ENCODE results near the gene RAD52. TPM values are rescaled to one million over a fixed set of nuclear protein-coding genes. Genes with fewer than 3 reads are reported as not detected.
A peak's percentile ranks its signal among the peaks of the same experiment; 100 is the strongest.

The RAD52 gene
- 11.8 and 13.4 TPM in 2 replicates for total RNA-seq
- 6.3 and 6.6 TPM in 2 replicates for polyA plus RNA-seq

DNA sequence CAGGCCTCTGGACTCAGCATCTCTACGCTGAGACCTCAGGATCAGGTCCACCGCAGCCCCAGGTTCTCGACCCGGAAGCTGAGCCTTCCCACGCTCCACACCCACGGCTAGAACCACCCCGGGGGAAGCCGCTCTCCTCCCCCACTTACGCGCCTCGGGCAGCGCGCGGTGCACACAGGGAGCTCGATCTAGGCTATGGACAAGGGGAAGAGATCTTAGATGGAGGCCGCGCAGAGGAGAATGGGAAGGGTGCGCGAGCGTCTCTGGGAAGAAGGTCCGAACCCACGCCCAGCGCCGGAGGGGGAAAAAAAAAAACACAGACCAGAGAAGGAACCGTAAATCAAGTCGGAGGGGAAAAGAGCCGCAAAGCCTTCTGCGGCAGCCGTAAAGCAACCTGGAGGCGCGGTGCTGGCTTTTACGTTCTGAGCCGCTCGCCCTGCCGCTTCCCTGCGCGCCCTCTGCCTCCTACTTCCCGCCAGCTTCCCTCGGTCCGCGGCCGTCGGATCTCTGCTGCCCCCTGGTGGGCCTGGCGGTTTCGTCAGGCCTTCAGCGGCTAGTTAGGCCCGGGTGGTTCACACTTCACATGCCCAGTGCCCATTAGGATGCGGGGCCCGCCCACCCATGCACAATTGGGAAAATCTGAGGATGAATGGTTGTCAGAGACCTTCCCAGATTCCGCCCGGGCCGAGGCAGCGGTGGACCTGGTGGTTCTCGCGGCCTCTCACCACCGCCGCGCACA is at the start of gene RAD52:
Gene RAD52 (minus strand): TSS at position 242 of the 739 bp plus-strand sequence. CDS start 16,636 bp downstream, outside the sequence.
- peak; percentile 99 for DNase-seq (ENCODE audit: low spot score)
- Histone ChIP-seq H4K20me1 (ENCODE audit: insufficient read depth, poor library complexity, severe bottlenecking) (no peaks in the 10 kb centered on the region), H3K9me2 (replicated peaks; ENCODE audit: insufficient read depth) (no peaks in the 10 kb centered on the region), H3K9me3 (ENCODE audit: low read depth) (no peaks in the 10 kb centered on the region), H3K4me2 (peak within 1 kb of the TSS; percentile 91), H3K79me2 (peaks cover 41% of the 10 kb centered on the region), H3K4me1 (ENCODE audit: insufficient read depth) (peaks cover 15% of the 10 kb centered on the region), H3K27ac (peak within 1 kb of the TSS; percentile 92), H3K27me3 (no peaks in the 10 kb centered on the region), H3K4me3 (peak within 1 kb of the TSS; percentile 61), H3K36me3 (replicated peaks; ENCODE audit: insufficient read depth, low read depth) (no peaks in the 10 kb centered on the region), H2AFZ (peak within 1 kb of the TSS; percentile 60)
- 2% methylated on average over 54 of the region's 58 CpGs for WGBS (ENCODE audit: low lambda C conversion rate, missing lambda C conversion rate)
- TF ChIP-seq, protein P1, sequence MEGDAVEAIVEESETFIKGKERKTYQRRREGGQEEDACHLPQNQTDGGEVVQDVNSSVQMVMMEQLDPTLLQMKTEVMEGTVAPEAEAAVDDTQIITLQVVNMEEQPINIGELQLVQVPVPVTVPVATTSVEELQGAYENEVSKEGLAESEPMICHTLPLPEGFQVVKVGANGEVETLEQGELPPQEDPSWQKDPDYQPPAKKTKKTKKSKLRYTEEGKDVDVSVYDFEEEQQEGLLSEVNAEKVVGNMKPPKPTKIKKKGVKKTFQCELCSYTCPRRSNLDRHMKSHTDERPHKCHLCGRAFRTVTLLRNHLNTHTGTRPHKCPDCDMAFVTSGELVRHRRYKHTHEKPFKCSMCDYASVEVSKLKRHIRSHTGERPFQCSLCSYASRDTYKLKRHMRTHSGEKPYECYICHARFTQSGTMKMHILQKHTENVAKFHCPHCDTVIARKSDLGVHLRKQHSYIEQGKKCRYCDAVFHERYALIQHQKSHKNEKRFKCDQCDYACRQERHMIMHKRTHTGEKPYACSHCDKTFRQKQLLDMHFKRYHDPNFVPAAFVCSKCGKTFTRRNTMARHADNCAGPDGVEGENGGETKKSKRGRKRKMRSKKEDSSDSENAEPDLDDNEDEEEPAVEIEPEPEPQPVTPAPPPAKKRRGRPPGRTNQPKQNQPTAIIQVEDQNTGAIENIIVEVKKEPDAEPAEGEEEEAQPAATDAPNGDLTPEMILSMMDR (IDR thresholded peaks at IDR 0.05; ENCODE audit: poor library complexity) = peak; percentile 99
- TF ChIP-seq EZH2phosphoT487 (IDR thresholded peaks at IDR 0.05; ENCODE audit: low read depth, severe bottlenecking, unreplicated experiment) = no peak
- TF ChIP-seq EZH2 (IDR thresholded peaks at IDR 0.05; ENCODE audit: borderline replicate concordance) = no peak

DNA sequence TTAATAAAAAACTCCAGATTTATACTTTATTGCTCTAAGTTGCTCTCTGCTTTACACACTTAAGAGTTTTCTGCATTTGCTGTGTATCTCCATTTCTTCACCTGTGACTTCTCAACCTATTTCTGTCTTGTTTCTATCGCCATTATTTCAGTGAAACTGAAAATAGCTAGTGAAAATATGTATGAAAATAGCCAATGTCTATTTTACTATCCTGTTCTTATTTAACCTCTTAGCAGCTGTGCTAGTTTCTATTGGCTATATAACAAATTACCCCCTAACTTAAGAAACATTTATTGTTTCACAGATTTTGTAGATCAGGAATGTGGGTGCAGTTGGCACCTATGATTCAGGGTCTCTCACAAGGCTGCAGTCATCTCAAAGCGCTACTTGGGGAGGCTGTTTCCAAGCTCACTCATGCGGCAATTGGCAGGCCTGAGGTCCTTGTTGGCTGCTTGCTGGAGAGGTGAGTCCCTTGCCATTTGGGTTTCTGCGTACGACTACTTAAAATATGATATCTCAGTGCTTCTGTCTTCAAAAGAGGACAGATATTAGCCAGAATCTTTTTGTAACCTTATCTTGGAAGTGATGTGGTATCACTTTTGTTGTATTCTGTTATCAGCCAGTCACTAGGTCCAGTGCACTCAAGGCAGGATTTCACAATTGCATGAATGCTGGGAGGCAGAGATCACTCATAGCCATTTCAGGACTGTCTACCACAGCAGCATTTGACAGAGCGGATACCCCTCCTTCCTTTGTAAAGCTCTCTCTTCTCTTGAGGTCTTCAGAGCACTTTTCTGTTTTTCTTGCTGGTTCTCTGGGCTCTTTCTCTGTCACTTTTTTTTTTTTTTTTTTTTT is 48.8 kb upstream of the RAD52 start:
- no peaks in the 10 kb centered on the region for H3K9me3 ChIP-seq (ENCODE audit: low read depth)
- peaks cover 19% of the 10 kb centered on the region for H4K20me1 ChIP-seq (ENCODE audit: insufficient read depth, poor library complexity, severe bottlenecking)
- H3K4me2 ChIP-seq = peak overlapping the region; percentile 6
- DNase-seq (ENCODE audit: low spot score) = peak; percentile 49
- H2AFZ ChIP-seq = no peak overlapping the region
- no peaks in the 10 kb centered on the region for H3K27me3 ChIP-seq
- TF ChIP-seq, protein P1 (IDR thresholded peaks at IDR 0.05; ENCODE audit: poor library complexity) = no peak
- TF ChIP-seq EZH2phosphoT487 (IDR thresholded peaks at IDR 0.05; ENCODE audit: low read depth, severe bottlenecking, unreplicated experiment) = no peak
- TF ChIP-seq EZH2 (IDR thresholded peaks at IDR 0.05; ENCODE audit: borderline replicate concordance) = no peak
- peaks cover 88% of the 10 kb centered on the region for H3K79me2 ChIP-seq
- no peaks in the 10 kb centered on the region for H3K36me3 ChIP-seq (replicated peaks; ENCODE audit: insufficient read depth, low read depth)
- H3K9me2 ChIP-seq (replicated peaks; ENCODE audit: insufficient read depth) = no peaks in the 10 kb centered on the region
- WGBS (ENCODE audit: low lambda C conversion rate, missing lambda C conversion rate) = 79% methylated on average over 6 of the region's 6 CpGs
- no peak overlapping the region for H3K4me3 ChIP-seq
- no peak overlapping the region for H3K27ac ChIP-seq
- no peaks in the 10 kb centered on the region for H3K4me1 ChIP-seq (ENCODE audit: insufficient read depth)

DNA sequence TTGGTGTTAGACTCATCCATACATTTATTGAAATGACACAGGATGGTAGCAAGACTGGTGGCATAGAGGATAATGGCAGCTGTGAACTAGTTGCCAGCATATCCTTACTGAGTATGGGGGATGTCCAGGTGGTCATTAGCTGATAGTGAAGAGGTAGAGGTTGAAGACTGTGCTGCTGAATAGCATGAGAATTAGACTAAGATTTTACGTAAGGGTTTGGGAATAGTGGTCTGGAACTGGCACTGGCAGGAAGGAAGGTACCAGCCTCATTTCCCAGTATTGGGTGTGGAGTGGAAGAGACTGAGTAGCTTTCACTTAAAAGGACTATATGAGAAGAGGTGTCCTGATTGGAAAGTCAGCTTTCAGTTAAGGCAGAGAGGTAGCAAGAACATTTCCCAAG is 48.0 kb upstream of the RAD52 start:
- H3K79me2 ChIP-seq = peaks cover 89% of the 10 kb centered on the region
- no peaks in the 10 kb centered on the region for H3K9me2 ChIP-seq (replicated peaks; ENCODE audit: insufficient read depth)
- WGBS (ENCODE audit: low lambda C conversion rate, missing lambda C conversion rate) = 100% methylated on average over 1 of the region's 1 CpG
- TF ChIP-seq, protein P1 (IDR thresholded peaks at IDR 0.05; ENCODE audit: poor library complexity) = no peak
- TF ChIP-seq EZH2 (IDR thresholded peaks at IDR 0.05; ENCODE audit: borderline replicate concordance) = no peak
- no peaks in the 10 kb centered on the region for H3K27me3 ChIP-seq
- H3K36me3 ChIP-seq (replicated peaks; ENCODE audit: insufficient read depth, low read depth) = no peaks in the 10 kb centered on the region
- H3K4me2 ChIP-seq = no peak overlapping the region
- peaks cover 4% of the 10 kb centered on the region for H3K4me1 ChIP-seq (ENCODE audit: insufficient read depth)
- no peak overlapping the region for H3K27ac ChIP-seq
- peaks cover 19% of the 10 kb centered on the region for H4K20me1 ChIP-seq (ENCODE audit: insufficient read depth, poor library complexity, severe bottlenecking)
- H2AFZ ChIP-seq = no peak overlapping the region
- no peak overlapping the region for H3K4me3 ChIP-seq
- no peaks in the 10 kb centered on the region for H3K9me3 ChIP-seq (ENCODE audit: low read depth)
- no peak for DNase-seq (ENCODE audit: low spot score)

Data from hepatocyte (in vitro differentiated cells).